H9 (cell line): Measurements from ENCODE around the gene TUBB1. TPM values are rescaled to one million over a fixed set of nuclear protein-coding genes. Genes with fewer than 3 reads are reported as not detected.

Experiments
- DNase-seq: peaks from one replicate; pipeline ENCODE4 v3.0.0-alpha.2; 2017
- H2AFZ ChIP-seq: one replicate; pipeline ENCODE4 v1.6.1; 2013; ENCODE audit warnings: mild to moderate bottlenecking, low read length, control low read depth, moderate library complexity
- H2AK5ac ChIP-seq: 2 replicates; pipeline ENCODE4 v1.6.1; 2013; ENCODE audit warnings: low read length, control low read depth, mixed read lengths; ENCODE audit not compliant: insufficient read length
- H2BK120ac ChIP-seq: one replicate; pipeline ENCODE4 v1.6.1; 2013; ENCODE audit warnings: low read depth, mild to moderate bottlenecking, low read length, control low read depth, inconsistent platforms; ENCODE audit not compliant: poor library complexity, severe bottlenecking
- H2BK12ac ChIP-seq: 2 replicates; pipeline ENCODE4 v1.6.1; 2013; ENCODE audit warnings: low read length, control low read depth, mixed read lengths, low read depth; ENCODE audit not compliant: insufficient read length
- H2BK15ac ChIP-seq: 2 replicates; pipeline ENCODE4 v1.6.1; 2013; ENCODE audit warnings: low read depth, low read length, control low read depth
- H2BK20ac ChIP-seq: one replicate; pipeline ENCODE4 v1.6.1; 2013; ENCODE audit warnings: low read depth, mild to moderate bottlenecking, low read length, control low read depth, inconsistent platforms; ENCODE audit not compliant: poor library complexity, severe bottlenecking
- H2BK5ac ChIP-seq: 2 replicates; pipeline ENCODE4 v1.6.1; 2013; ENCODE audit warnings: low read length, control low read depth, mixed read lengths; ENCODE audit not compliant: insufficient read length
- H3K14ac ChIP-seq: 2 replicates; pipeline ENCODE4 v1.6.1; 2013; ENCODE audit warnings: low read length, control low read depth; ENCODE audit not compliant: insufficient read depth
- H3K18ac ChIP-seq: 2 replicates; pipeline ENCODE4 v1.6.1; 2013; ENCODE audit warnings: low read depth, mild to moderate bottlenecking, mixed read lengths, low read length, control low read depth; ENCODE audit not compliant: insufficient read length
- H3K23ac ChIP-seq: 2 replicates; pipeline ENCODE4 v1.6.1; 2013; ENCODE audit warnings: low read length, control low read depth, mixed read lengths, low read depth; ENCODE audit not compliant: insufficient read length
- H3K23me2 ChIP-seq: 2 replicates; pipeline ENCODE4 v1.6.1; 2013; ENCODE audit warnings: low read depth, mild to moderate bottlenecking, mixed read lengths, low read length, control low read depth; ENCODE audit not compliant: insufficient read length, poor library complexity, severe bottlenecking
- H3K27ac ChIP-seq: 2 replicates; pipeline ENCODE4 v1.5.1; 2013; ENCODE audit warnings: low read length, control low read depth, mixed read lengths, low read depth; ENCODE audit not compliant: insufficient read length
- H3K27me3 ChIP-seq: 2 replicates; pipeline ENCODE4 v1.6.1; 2013; ENCODE audit warnings: low read length, control low read depth, inconsistent platforms; ENCODE audit not compliant: insufficient read depth
- H3K4ac ChIP-seq: 2 replicates; pipeline ENCODE4 v1.6.1; 2013; ENCODE audit warnings: low read depth, mild to moderate bottlenecking, control low read depth, inconsistent platforms, low read length, moderate library complexity
- H3K4me1 ChIP-seq: 2 replicates; pipeline ENCODE4 v1.6.1; 2013; ENCODE audit warnings: low read length, control low read depth, inconsistent platforms; ENCODE audit not compliant: insufficient read depth
- H3K4me2 ChIP-seq: 2 replicates; pipeline ENCODE4 v1.6.1; 2013; ENCODE audit warnings: low read length, control low read depth, mixed read lengths; ENCODE audit not compliant: insufficient read length, insufficient read depth
- H3K56ac ChIP-seq: 2 replicates; pipeline ENCODE4 v1.6.1; 2013; ENCODE audit warnings: low read depth, mild to moderate bottlenecking, mixed read lengths, low read length, control low read depth; ENCODE audit not compliant: insufficient read length
- H3K79me1 ChIP-seq: 2 replicates; pipeline ENCODE4 v1.6.1; 2013; ENCODE audit warnings: low read depth, mild to moderate bottlenecking, moderate library complexity, low read length, control low read depth, inconsistent platforms; ENCODE audit not compliant: insufficient read depth, poor library complexity, severe bottlenecking
- H3K79me2 ChIP-seq: 2 replicates; pipeline ENCODE4 v1.6.1; 2013; ENCODE audit warnings: low read length, control low read depth, inconsistent platforms; ENCODE audit not compliant: insufficient read depth
- H3K9ac ChIP-seq: 2 replicates; pipeline ENCODE4 v1.6.1; 2013; ENCODE audit warnings: low read length, control low read depth, mixed read lengths; ENCODE audit not compliant: insufficient read length; ENCODE audit errors: extremely low read depth
- H3K9me3 ChIP-seq: one replicate; pipeline ENCODE4 v1.6.1; 2013; ENCODE audit warnings: low read depth, low read length, inconsistent platforms; ENCODE audit not compliant: control insufficient read depth
- H3T11ph ChIP-seq: one replicate; pipeline ENCODE4 v1.6.1; 2013; ENCODE audit warnings: mild to moderate bottlenecking, low read length, control low read depth, inconsistent platforms
- H4K20me1 ChIP-seq: one replicate; pipeline ENCODE4 v1.6.1; 2013; ENCODE audit not compliant: control insufficient read depth, insufficient read length, insufficient read depth
- H4K5ac ChIP-seq: 2 replicates; pipeline ENCODE4 v1.6.1; 2013; ENCODE audit warnings: low read depth, mild to moderate bottlenecking, mixed read lengths, low read length, control low read depth; ENCODE audit not compliant: insufficient read length
- H4K8ac ChIP-seq: replicated peaks from 2 replicates; pipeline ENCODE4 v1.6.1; 2013; ENCODE audit warnings: low read length, control low read depth, mixed read lengths, low read depth; ENCODE audit not compliant: insufficient read length
- H4K91ac ChIP-seq: 2 replicates; pipeline ENCODE4 v1.6.1; 2013; ENCODE audit warnings: low read depth, mild to moderate bottlenecking, moderate library complexity, mixed read lengths, low read length, control low read depth; ENCODE audit not compliant: insufficient read length
- H3K27ac Mint-ChIP-seq, 3 experiments: 2 replicates in 2 of 3; 3 replicates in 1 of 3; pipeline ENCODE4 v1.8.0; 2020 to 2021; ENCODE audit warnings: mixed read lengths in 3 of 3, mild to moderate bottlenecking in 1 of 3, moderate library complexity in 1 of 3
- H3K27me3 Mint-ChIP-seq: 2 replicates; pipeline ENCODE4 v1.8.0; 2021; ENCODE audit warnings: low read depth, mild to moderate bottlenecking, moderate library complexity, mixed read lengths
- H3K36me3 Mint-ChIP-seq, 3 experiments: 2 replicates in 2 of 3; 3 replicates in 1 of 3; pipeline ENCODE4 v1.8.0; 2020 to 2021; ENCODE audit warnings: low read depth in 3 of 3, mixed read lengths in 3 of 3; ENCODE audit not compliant: insufficient read depth in 1 of 3
- H3K4me1 Mint-ChIP-seq, 2 experiments: 2 replicates each; pipeline ENCODE4 v1.8.0; 2020; ENCODE audit warnings: mixed read lengths in 2 of 2
- H3K4me3 Mint-ChIP-seq, 2 experiments: 2 replicates in 1 of 2; 3 replicates in 1 of 2; pipeline ENCODE4 v1.8.0; 2020 to 2021; ENCODE audit warnings: mild to moderate bottlenecking in 2 of 2, mixed read lengths in 2 of 2, moderate library complexity in 1 of 2
- H3K9me3 Mint-ChIP-seq, 2 experiments: 2 replicates in 1 of 2; 3 replicates in 1 of 2; pipeline ENCODE4 v1.8.0; 2020; ENCODE audit warnings: mild to moderate bottlenecking in 2 of 2, mixed read lengths in 2 of 2, moderate library complexity in 1 of 2
- WGBS: extraction: QIAGEN DNeasy Blood & Tissue Kit; methylation state at CpG from one replicate; pipeline ENCODE4 v1.1.7; 2013; ENCODE audit warnings: missing lambda C conversion rate, low lambda C conversion rate, mixed read lengths; ENCODE audit not compliant: insufficient read length; ENCODE audit errors: extremely low coverage; 5-methylcytosine and 5-hydroxymethylcytosine counted together
- total RNA-seq: library from RNA; stranded (reverse); gene quantifications from 2 replicates; pipeline ENCODE4 v1.2.1, GENCODE V29; 2021
- TF ChIP-seq, protein P1 (sequence below): fragments of 200-600 bp; sonication (generic); conservative IDR thresholded peaks from 3 replicates; pipeline ENCODE4 v1.8.0; 2021; ENCODE audit warnings: antibody characterized with exemption, mild to moderate bottlenecking

TUBB1 gene
- total RNA-seq, 1 experiment from 2014 or later = not detected

DNA sequence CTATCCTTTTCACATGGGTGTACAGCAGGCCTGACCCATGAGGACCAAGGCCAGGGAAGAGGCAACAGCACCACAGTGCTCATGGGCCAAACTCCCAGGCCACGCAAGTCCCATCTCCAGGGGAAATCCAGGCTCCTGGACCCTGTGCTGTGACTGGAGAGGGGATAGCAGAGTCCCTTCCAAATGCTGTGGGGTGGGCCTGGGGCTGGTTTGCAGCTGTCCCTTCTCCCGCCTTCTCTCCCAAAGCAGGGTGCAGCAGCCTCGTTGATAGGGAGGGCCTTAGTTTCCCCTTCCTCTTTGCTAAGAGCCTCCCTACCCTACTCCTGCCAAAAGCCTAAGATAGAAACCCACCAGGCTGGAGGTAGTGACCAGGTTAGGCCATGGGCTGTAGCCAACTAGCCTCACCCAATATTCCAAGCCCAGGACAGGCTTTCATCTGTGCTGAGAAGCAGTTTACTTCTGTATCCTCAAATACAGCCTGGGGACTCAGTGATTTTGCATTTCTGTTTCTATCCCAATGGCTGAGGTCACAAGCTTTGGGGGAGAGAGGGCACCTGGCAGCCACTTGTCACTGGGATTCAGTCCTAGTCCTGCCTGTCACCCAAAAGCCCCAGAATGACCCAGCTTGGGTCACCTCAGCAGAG lies 13.6 kb upstream of the TUBB1 start:
- H3K9me3 Mint-ChIP-seq = no peaks in the 10 kb centered on the region
- no peak overlapping the region for H3K27ac ChIP-seq
- no peak overlapping the region for H3K18ac ChIP-seq
- TF ChIP-seq, protein P1, sequence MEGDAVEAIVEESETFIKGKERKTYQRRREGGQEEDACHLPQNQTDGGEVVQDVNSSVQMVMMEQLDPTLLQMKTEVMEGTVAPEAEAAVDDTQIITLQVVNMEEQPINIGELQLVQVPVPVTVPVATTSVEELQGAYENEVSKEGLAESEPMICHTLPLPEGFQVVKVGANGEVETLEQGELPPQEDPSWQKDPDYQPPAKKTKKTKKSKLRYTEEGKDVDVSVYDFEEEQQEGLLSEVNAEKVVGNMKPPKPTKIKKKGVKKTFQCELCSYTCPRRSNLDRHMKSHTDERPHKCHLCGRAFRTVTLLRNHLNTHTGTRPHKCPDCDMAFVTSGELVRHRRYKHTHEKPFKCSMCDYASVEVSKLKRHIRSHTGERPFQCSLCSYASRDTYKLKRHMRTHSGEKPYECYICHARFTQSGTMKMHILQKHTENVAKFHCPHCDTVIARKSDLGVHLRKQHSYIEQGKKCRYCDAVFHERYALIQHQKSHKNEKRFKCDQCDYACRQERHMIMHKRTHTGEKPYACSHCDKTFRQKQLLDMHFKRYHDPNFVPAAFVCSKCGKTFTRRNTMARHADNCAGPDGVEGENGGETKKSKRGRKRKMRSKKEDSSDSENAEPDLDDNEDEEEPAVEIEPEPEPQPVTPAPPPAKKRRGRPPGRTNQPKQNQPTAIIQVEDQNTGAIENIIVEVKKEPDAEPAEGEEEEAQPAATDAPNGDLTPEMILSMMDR = no peak
- no peak overlapping the region for H3K9ac ChIP-seq
- no peak overlapping the region for H2AK5ac ChIP-seq
- no peak overlapping the region for H3K23ac ChIP-seq
- H4K8ac ChIP-seq = no peak overlapping the region
- peaks cover 3% of the 10 kb centered on the region for H3K23me2 ChIP-seq
- no peaks in the 10 kb centered on the region for H3K27me3 ChIP-seq
- H2BK120ac ChIP-seq = no peak overlapping the region
- no peak overlapping the region for H2BK20ac ChIP-seq
- H3K4ac ChIP-seq = no peak overlapping the region
- H3K14ac ChIP-seq = no peak overlapping the region; the same call in 1 of the 2 replicates
- no peak overlapping the region for H2BK15ac ChIP-seq
- peaks cover 28% of the 10 kb centered on the region for H3K27me3 Mint-ChIP-seq
- no peaks in the 10 kb centered on the region for H3K79me2 ChIP-seq
- no peak overlapping the region for H3K56ac ChIP-seq
- H3K4me1 Mint-ChIP-seq = peaks cover 18% of the 10 kb centered on the region in 2 experiments
- H3K27ac Mint-ChIP-seq = no peak overlapping the region
- no peak overlapping the region for H2BK12ac ChIP-seq
- no peak overlapping the region for H4K91ac ChIP-seq
- H4K5ac ChIP-seq = no peak overlapping the region
- H2BK5ac ChIP-seq = no peak overlapping the region
- H3K4me3 Mint-ChIP-seq = peak overlapping the region in 1 of 2 experiments; percentile 60; a peak in 1 of 5 replicates
- no peak overlapping the region for H3T11ph ChIP-seq
- H3K36me3 Mint-ChIP-seq = peaks cover 0 to 12% (median 11%) of the 10 kb centered on the region in 3 experiments; a peak in 4 of 7 replicates
- no CpG with 5 or more reads among the region's 3 CpGs for WGBS
- H3K4me1 ChIP-seq = 0 out of 2 replicates have a peak, but pooled peaks cover 1% of the 10 kb centered on the region
- DNase-seq = no peak
- H2AFZ ChIP-seq = no peak overlapping the region
- no peaks in the 10 kb centered on the region for H3K79me1 ChIP-seq
- no peaks in the 10 kb centered on the region for H3K9me3 ChIP-seq
- H4K20me1 ChIP-seq = no peaks in the 10 kb centered on the region
- H3K4me2 ChIP-seq = no peak overlapping the region
